ENCODE measurements around the gene TRAPPC4. TPM values are rescaled to one million over a fixed set of nuclear protein-coding genes. Genes with fewer than 3 reads are reported as not detected.
A peak's percentile ranks its signal among the peaks of the same experiment; 100 is the strongest.

TRAPPC4 gene
- total RNA-seq, 3 donors from 2014 or later (not counting 1 experiment from before 2014, with no cell fraction given), result 71.4 to 84.5 (median 77.5) TPM

GRCh38 chr11:119028346-119029068 is 9.9 kb downstream of the TRAPPC4 start:
- peaks cover 23% of the 10 kb centered on the region for H3K36me3 ChIP-seq (ENCODE audit: control insufficient read depth, insufficient read depth, low read length)
- ATAC-seq (no peak), DNase-seq (no peak)
- WGBS (ENCODE audit: insufficient coverage), result 94% methylated on average over 9 of the region's 9 CpGs
- H3K4me1 ChIP-seq (ENCODE audit: control insufficient read depth, insufficient read depth, low read length), result peaks cover 13% of the 10 kb centered on the region
- peaks cover 4% of the 10 kb centered on the region for H3K36me3 Mint-ChIP-seq
- H3K9me3 ChIP-seq (ENCODE audit: control insufficient read depth, insufficient read depth, low read length), result no peaks in the 10 kb centered on the region
- no peak for TF ChIP-seq CTCF (IDR thresholded peaks at IDR 0.05)
- H3K27ac Mint-ChIP-seq, result peak overlapping the region in 1 of 2 donors; percentile 85
- no peak overlapping the region for H3K4me3 ChIP-seq (ENCODE audit: low read length)
- H3K4me1 Mint-ChIP-seq, result peaks cover 6 to 21% of the 10 kb centered on the region in 2 donors
- intact Hi-C loops (cut with micrococcal nuclease), result no loop called here
- H3K4me3 Mint-ChIP-seq, result peak overlapping the region; percentile 9
- no peak overlapping the region for H3K27ac ChIP-seq (ENCODE audit: low read length)
- no peaks in the 10 kb centered on the region for H3K27me3 ChIP-seq (ENCODE audit: control insufficient read depth, insufficient read depth, low read length)
- no peaks in the 10 kb centered on the region for H3K27me3 Mint-ChIP-seq (ENCODE audit: low read depth in 2 of 2)
- no peaks in the 10 kb centered on the region for H3K9me3 Mint-ChIP-seq

GRCh38 chr11:119029069-119029339 is 10.4 kb downstream of the TRAPPC4 start:
- peak overlapping the region in 1 of 2 donors; percentile 85 for H3K27ac Mint-ChIP-seq
- H3K4me1 Mint-ChIP-seq, result peaks cover 6 to 21% of the 10 kb centered on the region in 2 donors
- DNase-seq (no peak), ATAC-seq (no peak)
- Histone ChIP-seq H3K36me3 (ENCODE audit: control insufficient read depth, insufficient read depth, low read length) (peaks cover 18% of the 10 kb centered on the region), H3K9me3 (ENCODE audit: control insufficient read depth, insufficient read depth, low read length) (no peaks in the 10 kb centered on the region), H3K27ac (ENCODE audit: low read length) (no peak overlapping the region), H3K4me1 (ENCODE audit: control insufficient read depth, insufficient read depth, low read length) (peaks cover 13% of the 10 kb centered on the region), H3K4me3 (ENCODE audit: low read length) (no peak overlapping the region), H3K27me3 (ENCODE audit: control insufficient read depth, insufficient read depth, low read length) (no peaks in the 10 kb centered on the region)
- no peaks in the 10 kb centered on the region for H3K9me3 Mint-ChIP-seq
- TF ChIP-seq CTCF (IDR thresholded peaks at IDR 0.05), result no peak
- no peaks in the 10 kb centered on the region for H3K36me3 Mint-ChIP-seq
- H3K4me3 Mint-ChIP-seq, result peak overlapping the region; percentile 9
- intact Hi-C loops (cut with micrococcal nuclease), result no loop called here
- H3K27me3 Mint-ChIP-seq (ENCODE audit: low read depth in 2 of 2), result no peaks in the 10 kb centered on the region
- WGBS (ENCODE audit: insufficient coverage), result 100% methylated on average over 1 of the region's 1 CpG

GRCh38 chr11:119029340-119030028 is 10.9 kb downstream of the TRAPPC4 start:
- no peak for ATAC-seq
- TF ChIP-seq CTCF (IDR thresholded peaks at IDR 0.05), result no peak
- peaks cover 13% of the 10 kb centered on the region for H3K36me3 ChIP-seq (ENCODE audit: control insufficient read depth, insufficient read depth, low read length)
- 69% methylated on average over 10 of the region's 10 CpGs for WGBS (ENCODE audit: insufficient coverage)
- H3K27ac Mint-ChIP-seq, result peak overlapping the region; percentile 14 to 85
- DNase-seq, result peak in 1 of 2 donors; percentile 36
- H3K36me3 Mint-ChIP-seq, result no peaks in the 10 kb centered on the region
- peak overlapping the region; percentile 55 for H3K27ac ChIP-seq (ENCODE audit: low read length)
- peaks cover 13% of the 10 kb centered on the region for H3K4me1 ChIP-seq (ENCODE audit: control insufficient read depth, insufficient read depth, low read length)
- H3K4me3 ChIP-seq (ENCODE audit: low read length), result no peak overlapping the region
- peak overlapping the region; percentile 83 for H3K4me3 Mint-ChIP-seq
- no peaks in the 10 kb centered on the region for H3K27me3 Mint-ChIP-seq (ENCODE audit: low read depth in 2 of 2)
- no peaks in the 10 kb centered on the region for H3K9me3 Mint-ChIP-seq
- peaks cover 6 to 18% of the 10 kb centered on the region in 2 donors for H3K4me1 Mint-ChIP-seq
- no peaks in the 10 kb centered on the region for H3K27me3 ChIP-seq (ENCODE audit: control insufficient read depth, insufficient read depth, low read length)
- intact Hi-C loops (cut with micrococcal nuclease), result loop anchor here (1.0 to 2.0 kb wide), 4 partner anchors 11 to 65 kb away; partner anchors contain the start of genes CENATAC, HYOU1, RPS25 and TRAPPC4
- no peaks in the 10 kb centered on the region for H3K9me3 ChIP-seq (ENCODE audit: control insufficient read depth, insufficient read depth, low read length)
